DND-41 (cell line): ENCODE measurements around the gene EPHA1.

Experiments
- ATAC-seq: fragments of 200-7000 bp; cut with Tn5 transposase; 3 replicates; pipeline ENCODE4 v1.9.1; 2021; ENCODE audit warnings: low read depth; ENCODE audit not compliant: insufficient read depth
- DNase-seq: peaks from one replicate; pipeline ENCODE4 v3.0.0-alpha.2; 2020
- H2AFZ ChIP-seq: 2 replicates; pipeline ENCODE4 v1.6.0; 2012; ENCODE audit warnings: low read depth, low read length
- H3K27ac ChIP-seq: 2 replicates; pipeline ENCODE4 v1.5.1; 2012; ENCODE audit warnings: low read length, inconsistent platforms
- H3K27me3 ChIP-seq: fragments of 200-600 bp; sonication (generic); 2 replicates; pipeline ENCODE4 v1.6.0; 2012; ENCODE audit warnings: low read length, mild to moderate bottlenecking, inconsistent platforms; ENCODE audit not compliant: insufficient read depth, poor library complexity
- H3K36me3 ChIP-seq: 2 replicates; pipeline ENCODE4 v1.5.1; 2012; ENCODE audit warnings: low read length, inconsistent platforms; ENCODE audit not compliant: insufficient read depth
- H3K4me1 ChIP-seq: 2 replicates; pipeline ENCODE4 v1.5.1; 2012; ENCODE audit warnings: mild to moderate bottlenecking, low read length; ENCODE audit not compliant: insufficient read depth
- H3K4me2 ChIP-seq: 2 replicates; pipeline ENCODE4 v1.6.0; 2012; ENCODE audit warnings: mild to moderate bottlenecking, moderate library complexity, low read length, inconsistent platforms; ENCODE audit not compliant: insufficient read depth
- H3K4me3 ChIP-seq, 2 experiments: fragments of 200-600 bp in 1 of 2; shearing (Covaris generic) in 1 of 2; 2 replicates each; pipeline ENCODE4 v1.5.1; 2012 to 2016; ENCODE audit warnings: inconsistent platforms in 2 of 2, low read length in 2 of 2, mild to moderate bottlenecking in 2 of 2, low read depth in 1 of 2, moderate library complexity in 1 of 2
- H3K79me2 ChIP-seq: 2 replicates; pipeline ENCODE4 v1.6.0; 2012; ENCODE audit warnings: low read length, inconsistent platforms; ENCODE audit not compliant: insufficient read depth
- H3K9ac ChIP-seq: 2 replicates; pipeline ENCODE4 v1.6.0; 2012; ENCODE audit warnings: low read depth, mild to moderate bottlenecking, inconsistent platforms, low read length, moderate library complexity
- H3K9me3 ChIP-seq: 2 replicates; pipeline ENCODE4 v1.5.1; 2012; ENCODE audit warnings: low read length, moderate library complexity, mild to moderate bottlenecking, inconsistent platforms; ENCODE audit not compliant: insufficient read depth, severe bottlenecking
- H4K20me1 ChIP-seq: 2 replicates; pipeline ENCODE4 v1.6.0; 2012; ENCODE audit warnings: low read length; ENCODE audit not compliant: insufficient read depth
- CTCF ChIP-seq: IDR thresholded peaks from 2 replicates; pipeline ENCODE4 v1.5.1; 2012; ENCODE audit warnings: borderline replicate concordance, low read length, moderate library complexity, mild to moderate bottlenecking; ENCODE audit not compliant: poor library complexity, severe bottlenecking; ENCODE audit errors: extremely low read depth
- EZH2 ChIP-seq: IDR thresholded peaks from 3 replicates; pipeline ENCODE4 v1.6.1; 2012; ENCODE audit warnings: borderline replicate concordance, low read depth, mild to moderate bottlenecking, moderate library complexity, low read length, inconsistent platforms; ENCODE audit not compliant: severe bottlenecking

The EPHA1 gene

GRCh38 chr7:143375298-143376034 lies 33.2 kb downstream of the EPHA1 start:
- no peaks in the 10 kb centered on the region for H3K9me3 ChIP-seq
- H3K36me3 ChIP-seq, result no peaks in the 10 kb centered on the region
- H4K20me1 ChIP-seq, result no peaks in the 10 kb centered on the region
- peaks cover 49% of the 10 kb centered on the region for H3K4me1 ChIP-seq
- ATAC-seq, result peak; percentile 86
- H3K4me2 ChIP-seq, result peak overlapping the region; percentile 42
- H3K27ac ChIP-seq, result peak overlapping the region; percentile 66
- peak; percentile 72 for DNase-seq
- TF ChIP-seq CTCF, result no peak
- no peak for TF ChIP-seq EZH2
- H3K9ac ChIP-seq, result peak overlapping the region; percentile 22; the same call in 1 of the 2 replicates
- H2AFZ ChIP-seq, result peak overlapping the region; percentile 59
- H3K79me2 ChIP-seq, result no peaks in the 10 kb centered on the region
- no peaks in the 10 kb centered on the region for H3K27me3 ChIP-seq
- H3K4me3 ChIP-seq, result 0 out of 4 replicates have a peak overlapping the region, but pooled peaks of 1 of the 2 experiments have one; percentile 11

GRCh38 chr7:143374561-143374960 lies 34.1 kb downstream of the EPHA1 start:
- H3K27ac ChIP-seq, result peak overlapping the region; percentile 66
- no peak overlapping the region for H3K4me3 ChIP-seq
- ATAC-seq (no peak), DNase-seq (no peak)
- peaks cover 40% of the 10 kb centered on the region for H3K4me1 ChIP-seq
- H3K79me2 ChIP-seq, result no peaks in the 10 kb centered on the region
- no peak overlapping the region for H3K4me2 ChIP-seq
- no peak for TF ChIP-seq EZH2
- no peaks in the 10 kb centered on the region for H3K36me3 ChIP-seq
- H2AFZ ChIP-seq, result no peak overlapping the region
- H3K9me3 ChIP-seq, result no peaks in the 10 kb centered on the region
- H3K27me3 ChIP-seq, result no peaks in the 10 kb centered on the region
- no peaks in the 10 kb centered on the region for H4K20me1 ChIP-seq
- H3K9ac ChIP-seq, result no peak overlapping the region

- Histone ChIP-seq H3K4me1 (peaks cover 36% of the 10 kb centered on the region), H3K4me2 (no peak overlapping the region), H3K9ac (no peak overlapping the region), H3K27ac (no peak overlapping the region), H4K20me1 (no peaks in the 10 kb centered on the region), H3K36me3 (no peaks in the 10 kb centered on the region), H3K79me2 (no peaks in the 10 kb centered on the region), H2AFZ (no peak overlapping the region), H3K4me3 (no peak overlapping the region), H3K9me3 (no peaks in the 10 kb centered on the region), H3K27me3 (no peaks in the 10 kb centered on the region)
- TF ChIP-seq CTCF (no peak), EZH2 (no peak)
- DNase-seq (no peak), ATAC-seq (no peak)
These were observed 35.3 kb downstream of the EPHA1 start for GRCh38 chr7:143373255-143373794.

- no peaks in the 10 kb centered on the region for H3K79me2 ChIP-seq
- H3K36me3 ChIP-seq, result no peaks in the 10 kb centered on the region
- TF ChIP-seq EZH2 (no peak), CTCF (peak; percentile 53)
- ATAC-seq (peak; percentile 40), DNase-seq (peak; percentile 64)
- no peaks in the 10 kb centered on the region for H4K20me1 ChIP-seq
- no peak overlapping the region for H3K4me3 ChIP-seq
- H3K4me2 ChIP-seq, result no peak overlapping the region
- no peak overlapping the region; the same call in 1 of the 2 replicates for H2AFZ ChIP-seq
- H3K27me3 ChIP-seq, result no peaks in the 10 kb centered on the region
- peaks cover 36% of the 10 kb centered on the region for H3K4me1 ChIP-seq
- no peaks in the 10 kb centered on the region for H3K9me3 ChIP-seq
- H3K9ac ChIP-seq, result no peak overlapping the region
- H3K27ac ChIP-seq, result no peak overlapping the region
These were observed 36.6 kb downstream of the EPHA1 start for GRCh38 chr7:143372070-143372469.
